Sigmoid colon (tissue), 7 donors: ENCODE data around the gene NDEL1. TPM values are rescaled to one million over a fixed set of nuclear protein-coding genes. Genes with fewer than 3 reads are reported as not detected.
A peak's percentile ranks its signal among the peaks of the same experiment; 100 is the strongest.

Experiments
- DNase-seq: peaks from one replicate; pipeline ENCODE4 v3.0.0-alpha.2; 2019
- H3K27ac ChIP-seq, 4 donors: fragments of 200-600 bp; sonication (generic); one replicate each; pipeline ENCODE4 v1.5.1; 2016 to 2019; ENCODE audit warnings: mild to moderate bottlenecking in 1 of 4
- H3K27me3 ChIP-seq, 3 donors: fragments of 200-600 bp; sonication (generic); one replicate each; pipeline ENCODE4 v1.5.1; 2019; ENCODE audit warnings: mild to moderate bottlenecking in 1 of 3
- H3K36me3 ChIP-seq, 4 donors: fragments of 200-600 bp; sonication (generic); one replicate each; pipeline ENCODE4 v1.5.1; 2016 to 2019
- H3K4me1 ChIP-seq, 4 donors: fragments of 200-600 bp; sonication (generic); one replicate each; pipeline ENCODE4 v1.5.1; 2017 to 2019
- H3K4me3 ChIP-seq, 4 donors: fragments of 200-600 bp; sonication (generic); one replicate each; pipeline ENCODE4 v1.5.1; 2017 to 2019; ENCODE audit warnings: mild to moderate bottlenecking in 2 of 4, moderate library complexity in 1 of 4
- H3K9me3 ChIP-seq, 4 donors: fragments of 200-600 bp in 3 of 4; sonication (generic) in 3 of 4; one replicate each; pipeline versions ENCODE4 v1.5.1 to v1.6.1; 2013 to 2019
- EP300 ChIP-seq, 4 donors: sonication (generic); formaldehyde crosslinking; IDR thresholded peaks; one replicate each; pipeline ENCODE4 v1.6.1; 2017; ENCODE audit warnings: antibody characterized with exemption in 4 of 4
- POLR2A ChIP-seq, 2 donors: fragments of 450-650 bp; IDR thresholded peaks; one replicate each; pipeline ENCODE4 v1.6.1; 2016; ENCODE audit warnings: antibody characterized with exemption in 2 of 2, mild to moderate bottlenecking in 2 of 2, moderate library complexity in 2 of 2
- POLR2AphosphoS5 ChIP-seq, 4 donors: sonication (generic); formaldehyde crosslinking; IDR thresholded peaks; one replicate each; pipeline ENCODE4 v1.6.1; 2017; ENCODE audit warnings: antibody characterized with exemption in 4 of 4
- WGBS, 2 donors: extraction: QIAGEN DNeasy Blood & Tissue Kit; methylation state at CpG; one replicate each; pipeline ENCODE4 v1.1.7; 2013; 5-methylcytosine and 5-hydroxymethylcytosine counted together
- intact Hi-C: fragments of 100-400 bp; cut with DNase I; formaldehyde crosslinking; loops from one replicate; pipeline ENCODE4 v1.15.1; 2023
- polyA plus RNA-seq, 3 donors: library from polyadenylated mRNA; stranded (reverse); fragments of 200-250 nt; gene quantifications; one replicate each; pipeline ENCODE4 v1.2.3, GENCODE V29; 2013
- total RNA-seq, 4 donors: library from RNA; depleted of rRNA; stranded (reverse); fragments of >200 nt; gene quantifications; one replicate each; pipeline ENCODE4 v1.1.0, GENCODE V29; 2016
- TF ChIP-seq, protein P1 (sequence below), 4 experiments: fragments of 450-650 bp in 3 of 4; fragments of 200-600 bp in 1 of 4; IDR thresholded peaks; one replicate each; pipeline ENCODE4 v1.5.1; 2016 to 2019; ENCODE audit warnings: antibody characterized with exemption in 4 of 4, mild to moderate bottlenecking in 3 of 4, moderate library complexity in 2 of 4
- donor health status: healthy with polysubstance abuse.
- donor health status: Bipolar disorder and iron deficiency.
- donor health status: healthy.

Gene NDEL1
- total and polyA plus RNA-seq, 7 donors: 31.3 to 56.8 (median 41.4) TPM

DNA sequence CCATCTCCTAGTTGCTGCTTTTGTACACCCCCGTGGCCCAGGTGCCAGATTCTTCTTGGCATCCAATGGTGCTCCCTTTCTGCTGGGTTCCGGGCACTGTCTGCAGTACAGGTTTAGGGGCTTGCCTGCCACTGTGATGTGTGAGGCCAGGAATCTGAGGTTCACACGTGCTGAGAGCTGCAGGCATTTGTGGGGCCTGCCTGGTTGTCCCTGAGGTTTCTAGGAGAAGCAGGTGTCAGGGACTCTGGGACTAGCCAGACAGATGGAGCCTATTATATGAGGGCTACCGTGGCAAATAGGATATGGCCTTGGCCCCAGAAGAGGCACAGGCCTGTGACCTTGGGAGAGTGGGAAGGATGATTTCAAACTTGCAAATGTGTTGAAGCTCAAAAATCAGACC is 29.3 kb downstream of the NDEL1 start:
- Histone ChIP-seq H3K36me3 (peaks cover 16 to 65% (median 37%) of the 10 kb centered on the region in 4 donors), H3K9me3 (no peaks in the 10 kb centered on the region), H3K27ac (peak overlapping the region in 2 of 4 donors; percentile 1 to 15), H3K4me1 (peaks cover 0 to 37% (median 23%) of the 10 kb centered on the region in 4 donors), H3K27me3 (no peaks in the 10 kb centered on the region), H3K4me3 (no peak overlapping the region)
- TF ChIP-seq POLR2A (IDR thresholded peaks at IDR 0.05): no peak
- TF ChIP-seq EP300 (IDR thresholded peaks at IDR 0.05): no peak
- TF ChIP-seq, protein P1, sequence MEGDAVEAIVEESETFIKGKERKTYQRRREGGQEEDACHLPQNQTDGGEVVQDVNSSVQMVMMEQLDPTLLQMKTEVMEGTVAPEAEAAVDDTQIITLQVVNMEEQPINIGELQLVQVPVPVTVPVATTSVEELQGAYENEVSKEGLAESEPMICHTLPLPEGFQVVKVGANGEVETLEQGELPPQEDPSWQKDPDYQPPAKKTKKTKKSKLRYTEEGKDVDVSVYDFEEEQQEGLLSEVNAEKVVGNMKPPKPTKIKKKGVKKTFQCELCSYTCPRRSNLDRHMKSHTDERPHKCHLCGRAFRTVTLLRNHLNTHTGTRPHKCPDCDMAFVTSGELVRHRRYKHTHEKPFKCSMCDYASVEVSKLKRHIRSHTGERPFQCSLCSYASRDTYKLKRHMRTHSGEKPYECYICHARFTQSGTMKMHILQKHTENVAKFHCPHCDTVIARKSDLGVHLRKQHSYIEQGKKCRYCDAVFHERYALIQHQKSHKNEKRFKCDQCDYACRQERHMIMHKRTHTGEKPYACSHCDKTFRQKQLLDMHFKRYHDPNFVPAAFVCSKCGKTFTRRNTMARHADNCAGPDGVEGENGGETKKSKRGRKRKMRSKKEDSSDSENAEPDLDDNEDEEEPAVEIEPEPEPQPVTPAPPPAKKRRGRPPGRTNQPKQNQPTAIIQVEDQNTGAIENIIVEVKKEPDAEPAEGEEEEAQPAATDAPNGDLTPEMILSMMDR (IDR thresholded peaks at IDR 0.05): no peak
- no peak for TF ChIP-seq POLR2AphosphoS5 (IDR thresholded peaks at IDR 0.05)
- no peak for DNase-seq
- WGBS, 2 donors: 62 to 64% methylated on average over 4 of the region's 4 CpGs
- intact Hi-C loops: no loop called here

DNA sequence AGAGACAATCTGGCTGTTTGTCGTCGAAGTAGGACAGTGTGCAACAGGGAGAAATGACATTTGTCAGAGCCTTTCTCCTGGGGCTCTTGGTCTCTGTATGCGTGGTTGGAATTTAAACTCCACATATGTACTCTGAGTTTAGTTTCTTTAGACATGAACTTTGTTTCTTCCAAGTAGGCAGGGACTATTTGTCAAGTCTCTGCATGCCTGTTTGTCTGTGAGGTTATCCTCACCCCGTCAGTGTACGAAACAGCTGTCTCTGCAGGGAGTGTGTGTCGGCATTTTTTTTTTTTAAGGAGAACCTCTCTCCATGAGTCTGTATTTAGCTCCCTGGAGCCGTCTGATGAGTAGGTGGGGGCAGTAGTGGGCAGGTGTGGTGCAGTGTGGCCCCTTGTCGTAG is 29.7 kb downstream of the NDEL1 start:
- no peak for DNase-seq
- intact Hi-C loops: no loop called here
- no peaks in the 10 kb centered on the region for H3K27me3 ChIP-seq
- H3K4me1 ChIP-seq: peaks cover 0 to 41% (median 27%) of the 10 kb centered on the region in 4 donors
- TF ChIP-seq, protein P1 (IDR thresholded peaks at IDR 0.05): no peak
- TF ChIP-seq POLR2AphosphoS5 (IDR thresholded peaks at IDR 0.05) (no peak), EP300 (IDR thresholded peaks at IDR 0.05) (no peak)
- no peak overlapping the region for H3K4me3 ChIP-seq
- H3K36me3 ChIP-seq: peaks cover 16 to 61% (median 33%) of the 10 kb centered on the region in 4 donors
- peak overlapping the region in 2 of 4 donors; percentile 1 to 15 for H3K27ac ChIP-seq
- 79 to 89% methylated on average over 8 of the region's 8 CpGs for WGBS, 2 donors
- no peaks in the 10 kb centered on the region for H3K9me3 ChIP-seq

DNA sequence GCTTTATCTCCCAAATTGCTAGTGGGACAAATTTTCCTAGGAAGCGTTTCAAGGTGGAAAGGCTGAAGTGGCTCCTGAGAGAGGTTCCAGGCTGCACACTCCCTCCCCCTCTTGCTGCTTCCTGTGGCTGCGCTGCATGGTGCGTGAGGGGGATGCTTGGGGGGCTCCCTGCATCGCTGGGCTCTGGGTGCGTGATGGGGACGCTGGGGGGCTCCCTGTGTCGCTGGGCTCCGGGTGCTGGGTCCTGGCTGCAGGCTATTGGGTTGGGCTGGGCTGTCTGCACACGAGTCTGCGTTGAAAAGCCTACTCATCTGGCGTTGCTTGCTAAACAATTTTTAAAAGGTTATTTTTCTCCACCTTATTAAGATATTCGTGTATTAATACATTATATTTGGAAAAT is 30.1 kb downstream of the NDEL1 start:
- Histone ChIP-seq H3K27me3 (no peaks in the 10 kb centered on the region), H3K36me3 (peaks cover 14 to 57% (median 29%) of the 10 kb centered on the region in 4 donors), H3K4me3 (no peak overlapping the region), H3K4me1 (peaks cover 0 to 45% (median 31%) of the 10 kb centered on the region in 4 donors), H3K27ac (peak overlapping the region in 2 of 4 donors; percentile 1 to 15), H3K9me3 (no peaks in the 10 kb centered on the region)
- 89% methylated on average over 12 of the region's 12 CpGs for WGBS, 2 donors
- intact Hi-C loops: no loop called here
- no peak for TF ChIP-seq POLR2AphosphoS5 (IDR thresholded peaks at IDR 0.05)
- TF ChIP-seq, protein P1 (IDR thresholded peaks at IDR 0.05): no peak
- TF ChIP-seq EP300 (IDR thresholded peaks at IDR 0.05): no peak
- TF ChIP-seq POLR2A (IDR thresholded peaks at IDR 0.05): no peak
- no peak for DNase-seq

DNA sequence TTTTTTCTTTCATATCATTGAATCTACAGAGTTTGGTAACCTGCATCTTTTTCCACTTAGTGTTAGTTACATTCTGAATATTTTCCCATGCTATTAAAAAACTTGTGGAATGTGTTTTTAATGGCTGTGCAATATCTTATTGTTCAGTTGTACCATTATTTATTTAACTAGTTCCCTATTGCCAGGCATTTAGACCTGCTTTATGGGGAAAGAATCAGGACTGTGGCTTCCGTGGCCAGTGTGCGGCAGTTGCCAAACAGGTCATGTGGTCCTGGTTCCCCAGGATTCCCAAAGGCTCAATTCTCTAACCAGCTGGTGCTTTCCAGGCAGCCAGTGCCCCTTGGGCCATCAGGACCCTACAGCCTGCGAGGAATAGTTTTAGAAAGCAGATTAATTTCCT is 30.8 kb downstream of the NDEL1 start:
- intact Hi-C loops: no loop called here
- Histone ChIP-seq H3K9me3 (no peaks in the 10 kb centered on the region), H3K4me3 (no peak overlapping the region), H3K4me1 (peaks cover 0 to 49% (median 36%) of the 10 kb centered on the region in 4 donors), H3K36me3 (peaks cover 7 to 53% (median 26%) of the 10 kb centered on the region in 4 donors), H3K27ac (peak overlapping the region in 1 of 4 donors; percentile 10), H3K27me3 (no peaks in the 10 kb centered on the region)
- 83 to 85% methylated on average over 3 of the region's 3 CpGs for WGBS, 2 donors
- TF ChIP-seq, protein P1 (IDR thresholded peaks at IDR 0.05): no peak
- TF ChIP-seq POLR2A (IDR thresholded peaks at IDR 0.05) (no peak), EP300 (IDR thresholded peaks at IDR 0.05) (no peak), POLR2AphosphoS5 (IDR thresholded peaks at IDR 0.05) (no peak)
- no peak for DNase-seq

DNA sequence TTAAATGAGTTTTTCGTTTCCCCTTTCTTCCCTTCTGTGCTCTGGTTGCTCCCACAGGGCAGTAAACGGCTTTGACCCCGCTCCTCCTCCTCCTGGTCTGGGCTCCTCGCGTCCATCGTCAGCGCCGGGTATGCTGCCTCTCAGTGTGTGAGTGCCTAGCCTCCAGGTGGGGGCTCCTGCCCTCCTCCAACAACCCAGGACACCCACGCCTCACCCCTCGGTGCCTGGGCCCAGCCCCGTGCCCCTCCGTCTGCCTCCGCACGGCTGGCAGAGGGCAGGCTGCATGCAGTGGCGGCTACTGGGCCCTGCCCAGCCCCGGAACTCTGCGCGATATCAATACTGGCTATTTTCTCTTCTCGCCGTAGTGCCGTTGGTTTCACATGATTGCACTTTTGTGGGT is 31.2 kb downstream of the NDEL1 start:
- Histone ChIP-seq H3K36me3 (peaks cover 3 to 53% (median 25%) of the 10 kb centered on the region in 4 donors), H3K4me1 (peaks cover 0 to 49% (median 36%) of the 10 kb centered on the region in 4 donors), H3K9me3 (no peaks in the 10 kb centered on the region), H3K27ac (peak overlapping the region in 1 of 4 donors; percentile 10), H3K4me3 (no peak overlapping the region), H3K27me3 (no peaks in the 10 kb centered on the region)
- intact Hi-C loops: no loop called here
- TF ChIP-seq POLR2A (IDR thresholded peaks at IDR 0.05) (no peak), POLR2AphosphoS5 (IDR thresholded peaks at IDR 0.05) (no peak), EP300 (IDR thresholded peaks at IDR 0.05) (no peak)
- TF ChIP-seq, protein P1 (IDR thresholded peaks at IDR 0.05): no peak
- no peak for DNase-seq
- WGBS, 2 donors: 94 to 96% methylated on average over 21 of the region's 21 CpGs
